IMR-90 (cell line): ENCODE data around the gene OAF. TPM values are rescaled to one million over a fixed set of nuclear protein-coding genes. Genes with fewer than 3 reads are reported as not detected.

Experiments
- ATAC-seq: fragments of 200-7000 bp; cut with Tn5 transposase; 2 replicates; pipeline ENCODE4 v1.9.1; 2020; ENCODE audit warnings: low read depth, mild to moderate bottlenecking, moderate library complexity
- BruUV-seq: library from RNA; stranded (reverse); fragments of 400-500 nt; replicated peaks from 2 replicates; lab custom pipeline; 2021; lab: Mats Ljungman, UMichigan
- CTCF ChIA-PET: fragments of 300-600 bp; formaldehyde crosslinking; extraction: SDS; loops from one replicate; lab custom pipeline; 2021; ENCODE audit warnings: antibody characterized with exemption; lab: Yijun Ruan, JAX
- POLR2A ChIA-PET: fragments of 300-600 bp; sonication (Branson Sonifier 250); formaldehyde crosslinking; loops from one replicate; lab custom pipeline; 2022; ENCODE audit warnings: antibody characterized with exemption; ENCODE audit not compliant: unreplicated experiment; lab: Charles Lee
- DNase-seq: peaks from one replicate; pipeline ENCODE4 v3.0.0; 2013
- H2AFZ ChIP-seq: replicated peaks from 2 replicates; pipeline ENCODE3; 2013; ENCODE audit warnings: low read length, mild to moderate bottlenecking; ENCODE audit not compliant: poor library complexity
- H2AK5ac ChIP-seq: 2 replicates; pipeline ENCODE4 v1.6.1; 2013; ENCODE audit warnings: low read depth, low read length, inconsistent platforms
- H2AK9ac ChIP-seq: replicated peaks from 2 replicates; pipeline ENCODE3; 2013; ENCODE audit warnings: mild to moderate bottlenecking, low read depth, low read length, moderate library complexity; ENCODE audit not compliant: poor library complexity
- H2BK120ac ChIP-seq: 2 replicates; pipeline ENCODE4 v1.6.1; 2013; ENCODE audit warnings: low read depth, low read length, inconsistent platforms
- H2BK15ac ChIP-seq: 3 replicates; pipeline ENCODE4 v1.6.1; 2013; ENCODE audit warnings: low read depth, low read length, inconsistent platforms
- H2BK20ac ChIP-seq: 2 replicates; pipeline ENCODE4 v1.6.1; 2013; ENCODE audit warnings: low read depth, mild to moderate bottlenecking, inconsistent platforms, low read length, moderate library complexity
- H2BK5ac ChIP-seq: 2 replicates; pipeline ENCODE4 v1.6.1; 2013; ENCODE audit warnings: mild to moderate bottlenecking, low read depth, low read length, inconsistent platforms; ENCODE audit not compliant: poor library complexity, severe bottlenecking
- H3K14ac ChIP-seq: replicated peaks from 2 replicates; pipeline ENCODE4 v1.6.1; 2013; ENCODE audit warnings: low read depth, low read length, inconsistent platforms
- H3K18ac ChIP-seq: 2 replicates; pipeline ENCODE4 v1.6.1; 2013; ENCODE audit warnings: low read depth, low read length, control low read depth
- H3K23ac ChIP-seq: 2 replicates; pipeline ENCODE4 v1.6.1; 2013; ENCODE audit warnings: low read depth, low read length, inconsistent platforms
- H3K27ac ChIP-seq: 2 replicates; pipeline ENCODE4 v1.5.1; 2013; ENCODE audit warnings: mild to moderate bottlenecking, control low read depth, low read length; ENCODE audit not compliant: insufficient read depth
- H3K27me3 ChIP-seq: 2 replicates; pipeline ENCODE4 v1.6.1; 2013; ENCODE audit warnings: low read length; ENCODE audit not compliant: control insufficient read depth, insufficient read depth
- H3K36me3 ChIP-seq: 2 replicates; pipeline ENCODE4 v1.6.1; 2013; ENCODE audit warnings: low read length, mixed read lengths; ENCODE audit not compliant: control insufficient read depth, insufficient read depth
- H3K4ac ChIP-seq: 2 replicates; pipeline ENCODE4 v1.6.1; 2013; ENCODE audit warnings: low read depth, low read length, inconsistent platforms
- H3K4me1 ChIP-seq: 2 replicates; pipeline ENCODE4 v1.6.1; 2013; ENCODE audit warnings: low read length, mixed read lengths; ENCODE audit not compliant: control insufficient read depth, insufficient read depth
- H3K4me2 ChIP-seq: 2 replicates; pipeline ENCODE4 v1.6.1; 2013; ENCODE audit warnings: low read depth, mild to moderate bottlenecking, control low read depth, low read length, moderate library complexity
- H3K4me3 ChIP-seq: 2 replicates; pipeline ENCODE4 v1.5.1; 2013; ENCODE audit warnings: low read depth, mild to moderate bottlenecking, control low read depth, low read length, moderate library complexity; ENCODE audit not compliant: insufficient read depth
- H3K56ac ChIP-seq: 2 replicates; pipeline ENCODE4 v1.6.1; 2013; ENCODE audit warnings: low read length, inconsistent platforms; ENCODE audit not compliant: insufficient read depth; ENCODE audit errors: extremely low read depth
- H3K79me1 ChIP-seq, 2 experiments: 2 replicates each; pipeline ENCODE4 v1.6.1; 2013; ENCODE audit warnings: low read length in 2 of 2, inconsistent platforms in 1 of 2, low read depth in 1 of 2
- H3K9ac ChIP-seq: 2 replicates; pipeline ENCODE4 v1.6.1; 2013; ENCODE audit warnings: low read depth, low read length, control low read depth
- H3K9me1 ChIP-seq: 2 replicates; pipeline ENCODE4 v1.6.1; 2013; ENCODE audit warnings: low read length, inconsistent platforms; ENCODE audit not compliant: insufficient read depth
- H3K9me3 ChIP-seq: 2 replicates; pipeline ENCODE4 v1.6.1; 2013; ENCODE audit warnings: low read length; ENCODE audit not compliant: control insufficient read depth, insufficient read depth
- H4K20me1 ChIP-seq: 2 replicates; pipeline ENCODE4 v1.6.1; 2013; ENCODE audit warnings: low read length, inconsistent platforms; ENCODE audit not compliant: insufficient read depth
- H4K5ac ChIP-seq: 2 replicates; pipeline ENCODE4 v1.6.1; 2013; ENCODE audit warnings: mild to moderate bottlenecking, low read depth, low read length, control low read depth
- H4K8ac ChIP-seq, 2 experiments: 2 replicates each; pipeline ENCODE4 v1.6.1; 2013; ENCODE audit warnings: low read depth in 2 of 2, low read length in 2 of 2, control low read depth in 1 of 2, inconsistent platforms in 1 of 2
- H4K91ac ChIP-seq: 2 replicates; pipeline ENCODE4 v1.6.1; 2013; ENCODE audit warnings: low read depth, low read length, inconsistent platforms; ENCODE audit not compliant: insufficient read depth
- BHLHE40 ChIP-seq: fragments of 150-350 bp; IDR thresholded peaks from 2 replicates; pipeline ENCODE4 v1.6.1; 2016; ENCODE audit warnings: mild to moderate bottlenecking, low read depth, low read length
- CEBPB ChIP-seq: IDR thresholded peaks from 2 replicates; pipeline ENCODE4 v1.6.1; 2012; ENCODE audit warnings: low read depth, low read length, improper control_type of control experiment
- CHD1 ChIP-seq: IDR thresholded peaks from 2 replicates; pipeline ENCODE4 v1.6.1; 2012; ENCODE audit warnings: low read depth, low read length, improper control_type of control experiment
- FOS ChIP-seq: fragments of 150-350 bp; IDR thresholded peaks from 2 replicates; pipeline ENCODE4 v1.6.1; 2016; ENCODE audit warnings: low read depth, low read length
- MAFK ChIP-seq: IDR thresholded peaks from 2 replicates; pipeline ENCODE4 v1.6.1; 2012; ENCODE audit warnings: low read depth, low read length, improper control_type of control experiment
- NFE2L2 ChIP-seq: fragments of 150-350 bp; IDR thresholded peaks from 2 replicates; pipeline ENCODE4 v1.6.1; 2016; ENCODE audit warnings: low read depth, mild to moderate bottlenecking, low read length
- RAD21 ChIP-seq: IDR thresholded peaks from 2 replicates; pipeline ENCODE4 v1.6.1; 2012; ENCODE audit warnings: low read length, improper control_type of control experiment
- RCOR1 ChIP-seq: IDR thresholded peaks from 2 replicates; pipeline ENCODE4 v1.6.1; 2012; ENCODE audit warnings: mild to moderate bottlenecking, low read length, improper control_type of control experiment; ENCODE audit not compliant: insufficient replicate concordance
- RFX5 ChIP-seq: IDR thresholded peaks from 2 replicates; pipeline ENCODE4 v1.8.0; 2012; ENCODE audit warnings: low read depth, mild to moderate bottlenecking, low read length, moderate library complexity
- WGBS, 2 experiments: methylation state at CpG; one replicate each; pipeline versions ENCODE4 v1.1.5 to v1.1.7; 2013; ENCODE audit warnings: missing lambda C conversion rate in 2 of 2; ENCODE audit not compliant: insufficient read length in 1 of 2; ENCODE audit errors: extremely low coverage in 2 of 2; 5-methylcytosine and 5-hydroxymethylcytosine counted together
- dilution Hi-C: fragments of 300-500 bp; cut with HindIII; formaldehyde crosslinking; loops from one replicate; pipeline ENCODE4 v1.14.3; 2018; ENCODE audit warnings: low sequenced_read_pairs; ENCODE audit not compliant: unreplicated experiment
- in situ Hi-C: fragments of 300-500 bp; cut with MboI; formaldehyde crosslinking; loops from 3 replicates; pipeline ENCODE4 v1.14.3; 2019; ENCODE audit warnings: low sequenced_read_pairs, inconsistent platforms, mixed read lengths
- intact Hi-C: fragments of 100-400 bp; cut with micrococcal nuclease; formaldehyde crosslinking; loops from 2 replicates; pipeline ENCODE4 v1.10.0; 2022
- polyA plus RNA-seq, 3 experiments: library from polyadenylated mRNA; depleted of rRNA; stranded (reverse); fragments of >200 nt; gene quantifications; 2 replicates each; pipeline ENCODE4 v1.2.3, GENCODE V29; 2012; ENCODE audit warnings: low replicate concordance in 1 of 3
- total RNA-seq: library from RNA; depleted of rRNA; stranded (reverse); fragments of >200 nt; gene quantifications from 2 replicates; pipeline ENCODE4 v1.2.3, GENCODE V29; 2012
- TF ChIP-seq, protein P1 (sequence below): conservative IDR thresholded peaks from 2 replicates; pipeline ENCODE4 v1.5.1; 2012; ENCODE audit warnings: mild to moderate bottlenecking, low read depth, low read length, improper control_type of control experiment
- TF ChIP-seq, protein P2 (sequence below): fragments of 150-350 bp; IDR thresholded peaks from 2 replicates; pipeline ENCODE4 v1.6.1; 2017; ENCODE audit warnings: mild to moderate bottlenecking, antibody characterized with exemption, low read length, low read depth
- TF ChIP-seq, protein P3 (sequence below): fragments of 150-350 bp; IDR thresholded peaks from 2 replicates; pipeline ENCODE4 v1.6.1; 2016; ENCODE audit warnings: low read depth, mild to moderate bottlenecking, low read length, moderate library complexity, borderline replicate concordance

OAF gene
- total and polyA plus RNA-seq, 2 of the 4 experiments (the other 2 are of a cell fraction) = 9.9 to 42.0 TPM

DNA sequence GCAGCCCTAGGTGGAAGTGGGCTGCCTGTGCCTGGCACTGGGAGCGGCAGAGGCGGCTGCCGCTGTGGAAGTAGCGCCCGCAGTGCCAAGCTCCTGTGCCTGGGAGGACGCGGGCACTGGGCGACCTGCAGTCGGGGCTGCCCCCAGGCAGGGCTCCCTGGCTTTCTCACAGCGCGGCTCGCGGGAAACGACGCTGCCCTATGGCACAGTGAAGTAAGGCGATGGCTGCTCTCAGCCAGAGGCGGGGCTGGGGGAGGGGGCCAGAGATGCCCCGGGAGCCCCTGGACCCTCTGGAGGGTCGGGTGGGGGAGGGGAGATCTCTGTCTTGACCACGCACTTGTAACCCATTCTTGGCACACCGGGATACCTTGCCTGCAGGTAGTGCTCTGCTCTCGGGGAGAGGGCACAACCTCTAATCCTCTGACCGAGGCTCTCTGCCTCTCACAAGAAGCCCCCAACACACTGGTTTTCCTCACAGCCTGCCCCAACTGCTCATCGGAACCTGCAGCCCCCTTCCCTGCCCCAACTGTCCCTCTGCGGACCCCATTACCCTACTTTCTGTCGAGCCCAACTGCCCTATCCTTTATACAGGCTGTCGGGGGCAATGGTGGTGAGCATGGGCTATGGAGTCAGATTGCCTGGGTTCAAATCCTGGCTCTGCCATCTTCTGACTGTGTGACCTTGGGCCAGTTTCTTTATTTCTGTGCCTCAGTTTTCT, 40.7 kb upstream of the OAF start:
- no peak overlapping the region for H4K91ac ChIP-seq
- no peaks in the 10 kb centered on the region for H3K79me1 ChIP-seq
- ChIA-PET CTCF (interaction anchor here (1.0 to 1.2 kb wide), 3 partner anchors 127 to 131 kb away, joined by 3 to 6 read pairs (median 5); no protein-coding TSS in a partner anchor), POLR2A (no interaction called here)
- BruUV-seq = no TSS peak
- intact Hi-C loops = loop anchor here (1.0 to 5.0 kb wide), 3 partner anchors 42 to 689 kb away; partner anchors contain the start of gene OAF
- H3K4ac ChIP-seq = no peak overlapping the region
- 66% methylated on average over 15 of the region's 27 CpGs; no CpG with 5 or more reads in 1 of the 2 experiments for WGBS, 2 experiments
- H3K4me1 ChIP-seq = no peaks in the 10 kb centered on the region; the same call in 1 of the 2 replicates
- H3K36me3 ChIP-seq = no peaks in the 10 kb centered on the region
- no peak overlapping the region for H3K23ac ChIP-seq
- H3K9me3 ChIP-seq = no peaks in the 10 kb centered on the region
- no peak overlapping the region for H2BK20ac ChIP-seq
- H3K56ac ChIP-seq = no peak overlapping the region
- H2AK5ac ChIP-seq = no peak overlapping the region
- no peak overlapping the region for H4K5ac ChIP-seq
- no peak overlapping the region for H3K4me2 ChIP-seq
- in situ Hi-C loops = loop anchor here (5.0 kb wide), 2 partner anchors 57 to 132 kb away; no protein-coding TSS in a partner anchor
- dilution Hi-C loops = no loop called here
- H2BK15ac ChIP-seq = no peak overlapping the region
- no peak overlapping the region for H2AK9ac ChIP-seq
- H4K8ac ChIP-seq = no peak overlapping the region
- H2BK5ac ChIP-seq = no peak overlapping the region
- no peak overlapping the region for H3K27ac ChIP-seq
- H3K14ac ChIP-seq = no peak overlapping the region
- TF ChIP-seq, protein P1, sequence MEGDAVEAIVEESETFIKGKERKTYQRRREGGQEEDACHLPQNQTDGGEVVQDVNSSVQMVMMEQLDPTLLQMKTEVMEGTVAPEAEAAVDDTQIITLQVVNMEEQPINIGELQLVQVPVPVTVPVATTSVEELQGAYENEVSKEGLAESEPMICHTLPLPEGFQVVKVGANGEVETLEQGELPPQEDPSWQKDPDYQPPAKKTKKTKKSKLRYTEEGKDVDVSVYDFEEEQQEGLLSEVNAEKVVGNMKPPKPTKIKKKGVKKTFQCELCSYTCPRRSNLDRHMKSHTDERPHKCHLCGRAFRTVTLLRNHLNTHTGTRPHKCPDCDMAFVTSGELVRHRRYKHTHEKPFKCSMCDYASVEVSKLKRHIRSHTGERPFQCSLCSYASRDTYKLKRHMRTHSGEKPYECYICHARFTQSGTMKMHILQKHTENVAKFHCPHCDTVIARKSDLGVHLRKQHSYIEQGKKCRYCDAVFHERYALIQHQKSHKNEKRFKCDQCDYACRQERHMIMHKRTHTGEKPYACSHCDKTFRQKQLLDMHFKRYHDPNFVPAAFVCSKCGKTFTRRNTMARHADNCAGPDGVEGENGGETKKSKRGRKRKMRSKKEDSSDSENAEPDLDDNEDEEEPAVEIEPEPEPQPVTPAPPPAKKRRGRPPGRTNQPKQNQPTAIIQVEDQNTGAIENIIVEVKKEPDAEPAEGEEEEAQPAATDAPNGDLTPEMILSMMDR = no peak
- TF ChIP-seq RAD21 (no peak), CEBPB (no peak), BHLHE40 (no peak), RCOR1 (no peak), FOS (no peak), CHD1 (no peak), RFX5 (no peak), MAFK (no peak), NFE2L2 (no peak)
- TF ChIP-seq, protein P2, sequence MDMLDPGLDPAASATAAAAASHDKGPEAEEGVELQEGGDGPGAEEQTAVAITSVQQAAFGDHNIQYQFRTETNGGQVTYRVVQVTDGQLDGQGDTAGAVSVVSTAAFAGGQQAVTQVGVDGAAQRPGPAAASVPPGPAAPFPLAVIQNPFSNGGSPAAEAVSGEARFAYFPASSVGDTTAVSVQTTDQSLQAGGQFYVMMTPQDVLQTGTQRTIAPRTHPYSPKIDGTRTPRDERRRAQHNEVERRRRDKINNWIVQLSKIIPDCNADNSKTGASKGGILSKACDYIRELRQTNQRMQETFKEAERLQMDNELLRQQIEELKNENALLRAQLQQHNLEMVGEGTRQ = no peak
- TF ChIP-seq, protein P3, sequence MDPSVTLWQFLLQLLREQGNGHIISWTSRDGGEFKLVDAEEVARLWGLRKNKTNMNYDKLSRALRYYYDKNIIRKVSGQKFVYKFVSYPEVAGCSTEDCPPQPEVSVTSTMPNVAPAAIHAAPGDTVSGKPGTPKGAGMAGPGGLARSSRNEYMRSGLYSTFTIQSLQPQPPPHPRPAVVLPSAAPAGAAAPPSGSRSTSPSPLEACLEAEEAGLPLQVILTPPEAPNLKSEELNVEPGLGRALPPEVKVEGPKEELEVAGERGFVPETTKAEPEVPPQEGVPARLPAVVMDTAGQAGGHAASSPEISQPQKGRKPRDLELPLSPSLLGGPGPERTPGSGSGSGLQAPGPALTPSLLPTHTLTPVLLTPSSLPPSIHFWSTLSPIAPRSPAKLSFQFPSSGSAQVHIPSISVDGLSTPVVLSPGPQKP = no peak
- ATAC-seq = no peak
- no peak overlapping the region for H3K9ac ChIP-seq
- H2AFZ ChIP-seq = peak overlapping the region; percentile 96
- H3K18ac ChIP-seq = no peak overlapping the region
- H3K27me3 ChIP-seq = peaks cover 54% of the 10 kb centered on the region
- no peak for DNase-seq
- H4K20me1 ChIP-seq = no peaks in the 10 kb centered on the region
- H3K9me1 ChIP-seq = 0 out of 2 replicates have a peak, but pooled peaks cover 3% of the 10 kb centered on the region
- H2BK120ac ChIP-seq = no peak overlapping the region
- H3K4me3 ChIP-seq = no peak overlapping the region
